Measurements from ENCODE around the gene TTLL8.

The TTLL8 gene

DNA sequence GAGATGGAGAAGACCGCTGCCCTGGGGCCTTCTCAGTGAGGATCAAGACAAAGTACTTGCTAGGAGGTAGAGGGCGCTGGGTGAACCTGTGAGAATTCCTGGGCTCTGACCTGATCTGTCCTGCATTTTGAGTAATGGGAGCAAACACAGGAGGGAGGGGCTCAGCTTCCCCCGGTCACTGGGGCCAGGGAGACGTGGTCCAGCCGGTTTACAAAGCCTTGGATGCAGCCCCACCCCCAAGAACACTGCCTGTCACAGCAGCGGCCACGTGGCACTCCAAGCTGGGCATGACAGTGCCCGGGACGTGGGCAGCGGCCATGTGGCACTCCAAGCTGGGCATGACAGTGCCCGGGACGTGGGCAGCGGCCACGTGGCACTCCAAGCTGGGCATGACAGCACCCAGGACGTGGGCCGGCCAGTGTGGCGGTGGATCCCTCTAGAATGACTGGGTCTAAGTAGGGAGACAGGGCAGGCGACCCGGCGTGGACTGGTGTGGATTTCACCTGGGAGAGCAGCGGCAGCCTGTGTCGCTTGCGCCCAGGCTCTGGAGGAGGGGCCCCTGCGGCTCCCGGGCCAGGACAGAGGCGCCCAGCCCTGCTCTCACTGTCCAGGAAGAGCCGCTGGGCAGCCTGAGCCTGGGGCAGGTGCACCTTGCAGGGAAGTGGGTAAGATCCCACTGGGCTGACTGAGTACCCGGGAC is 2.5 kb upstream of the TTLL8 start:
- DNase-seq = no peak

- DNase-seq = no peak
Observed at GRCh38 chr22:50059881-50060262, 1.8 kb upstream of the TTLL8 start.

GRCh38 chr22:50058906-50059880 is 1.1 kb upstream of the TTLL8 start:
- DNase-seq = no peak

GRCh38 chr22:50057278-50058060 is 629 bp downstream of the TTLL8 start:
- no peak for DNase-seq

- DNase-seq = no peak
Observed at GRCh38 chr22:50056214-50056972, 1.7 kb downstream of the TTLL8 start.

- DNase-seq = no peak
Observed at GRCh38 chr22:50053861-50054260, 4.2 kb downstream of the TTLL8 start.

DNA sequence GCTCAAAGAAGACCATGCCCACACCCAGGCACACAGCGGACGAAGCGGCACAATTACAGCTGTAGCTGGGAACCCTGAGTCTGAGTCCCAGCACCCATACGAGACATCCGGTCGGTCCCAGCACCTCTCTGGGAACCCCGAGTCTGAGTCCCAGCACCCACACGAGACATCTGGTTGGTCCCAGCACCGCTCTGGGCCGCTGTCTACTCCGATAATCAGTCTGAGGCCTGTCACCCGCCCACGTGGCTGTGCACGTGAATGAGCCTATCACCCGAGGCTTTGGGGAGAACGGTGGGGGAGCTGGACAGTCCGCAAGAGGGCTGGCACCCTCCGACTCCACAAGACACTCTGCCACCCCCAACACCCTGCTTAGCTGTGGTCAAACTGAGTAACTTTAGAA is 6.2 kb downstream of the TTLL8 start:
- no peak for DNase-seq

DNA sequence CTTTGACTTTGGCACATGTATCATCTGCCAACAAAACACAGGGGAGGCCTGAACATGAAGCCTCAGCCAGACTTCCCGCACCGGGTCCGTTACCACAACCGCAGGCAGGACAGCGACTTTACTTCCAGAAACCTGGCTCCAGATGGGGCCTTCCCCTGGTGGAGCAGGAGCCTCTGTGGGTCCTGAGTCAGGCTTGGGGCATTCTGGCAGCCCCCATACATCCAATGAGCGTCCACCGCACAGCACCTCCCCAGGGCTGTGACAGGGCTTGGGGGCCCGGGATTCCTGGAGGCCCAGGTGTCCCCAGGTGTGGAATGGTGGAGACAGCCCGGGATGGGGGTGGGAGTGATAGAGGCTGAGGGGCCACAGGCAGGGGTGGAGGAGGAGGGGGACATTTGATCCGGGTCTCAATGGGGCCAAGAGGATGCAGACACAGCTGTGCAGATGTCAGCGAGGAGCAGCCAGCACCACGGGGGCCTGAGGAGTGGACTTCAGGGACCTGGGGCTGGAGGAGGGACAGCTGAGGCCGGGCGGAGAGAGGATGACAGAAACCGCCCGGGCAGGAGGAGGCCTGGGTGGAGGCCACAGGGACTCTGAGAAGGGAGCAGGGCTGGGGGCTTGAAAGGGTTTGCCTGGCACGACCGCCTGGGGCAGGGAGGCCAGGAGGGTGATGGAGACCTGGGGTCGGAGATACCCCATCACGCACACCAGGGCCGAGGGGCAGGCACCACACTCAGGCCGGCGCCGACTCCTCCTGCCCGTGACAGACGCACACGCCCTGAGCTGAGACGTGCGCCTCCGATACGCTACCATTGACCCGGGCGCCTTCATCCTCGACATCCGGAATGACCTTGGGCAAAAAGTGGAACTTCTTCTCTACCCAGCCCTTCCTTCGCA is 8.6 kb downstream of the TTLL8 start:
- DNase-seq = no peak

- DNase-seq = no peak
Observed at GRCh38 chr22:50048836-50049235, 9.3 kb downstream of the TTLL8 start.

GRCh38 chr22:50048061-50048765 is 9.9 kb downstream of the TTLL8 start:
- no peak for DNase-seq

DNA sequence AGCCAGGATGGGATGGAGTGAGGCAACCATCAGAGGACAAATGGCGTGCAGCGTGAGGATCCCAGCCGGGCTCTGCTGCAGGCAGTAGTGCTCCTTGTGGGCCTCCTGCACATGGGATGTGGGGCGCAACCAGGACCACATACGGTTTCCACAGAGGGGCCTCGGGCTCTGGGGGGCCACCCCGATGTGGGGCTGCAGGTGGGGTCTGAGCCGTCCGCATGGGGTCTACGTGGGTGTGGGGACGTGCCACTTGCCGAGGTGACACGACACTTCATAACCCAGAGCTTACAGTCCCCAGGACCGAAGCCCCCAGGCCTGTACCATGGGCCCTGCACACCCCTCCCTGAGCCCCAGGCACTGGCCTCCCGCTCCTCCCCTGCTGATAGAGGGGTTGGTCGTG is 10.8 kb downstream of the TTLL8 start:
- no peak for DNase-seq

GRCh38 chr22:50046481-50047245 is 11.4 kb downstream of the TTLL8 start:
- no peak for DNase-seq

DNA sequence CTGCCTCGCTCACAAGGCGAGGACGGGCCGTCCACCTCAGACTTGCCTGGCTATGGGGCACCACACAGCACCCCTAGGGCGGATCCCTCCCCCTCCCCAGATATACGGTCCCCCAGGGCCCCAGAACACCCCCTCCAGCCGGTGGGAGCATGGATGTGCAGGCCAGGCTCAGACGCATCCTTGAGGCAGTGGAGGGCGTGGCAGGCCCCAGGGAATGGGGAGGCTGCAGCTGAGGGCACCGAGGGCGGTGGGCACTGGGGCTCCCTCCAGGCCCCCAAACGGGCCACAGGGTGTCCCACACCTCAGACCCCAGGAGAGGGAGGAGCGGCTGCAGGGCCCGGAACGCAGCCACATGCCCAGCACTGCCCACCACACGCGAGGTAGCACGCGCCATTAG is 12.1 kb downstream of the TTLL8 start:
- no peak for DNase-seq

GRCh38 chr22:50045211-50046018 is 12.7 kb downstream of the TTLL8 start:
- no peak for DNase-seq

DNA sequence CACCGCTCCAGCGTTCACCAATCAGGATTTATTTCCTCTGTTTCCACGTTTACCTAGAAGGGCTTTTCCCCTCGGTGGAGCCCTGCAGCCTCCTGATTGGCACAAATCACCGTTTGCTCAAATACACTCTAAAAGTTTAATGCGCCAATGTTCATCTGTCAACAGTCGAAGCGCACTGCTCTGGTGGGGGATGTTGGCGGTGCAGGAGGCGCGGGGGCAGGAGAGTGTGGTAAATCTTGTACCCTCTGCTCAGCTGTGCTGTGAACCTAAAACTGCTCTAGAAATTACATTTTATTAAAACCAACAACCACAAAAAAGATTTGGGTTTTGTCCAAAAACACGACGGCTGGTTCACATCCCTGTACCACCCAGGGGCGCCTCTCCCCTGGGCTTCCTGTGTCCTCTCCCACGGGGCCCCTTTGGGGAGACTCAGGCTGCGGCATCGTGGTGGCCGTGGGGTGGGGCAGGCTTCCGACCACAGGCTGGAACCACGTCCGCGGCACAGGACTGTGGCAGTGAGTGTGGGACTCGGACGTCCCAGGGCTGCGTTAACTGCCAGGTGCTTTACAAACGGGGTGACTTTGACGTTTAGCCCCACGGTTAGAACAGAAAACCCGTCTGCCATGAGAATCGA is 13.5 kb downstream of the TTLL8 start:
- no peak for DNase-seq

DNA sequence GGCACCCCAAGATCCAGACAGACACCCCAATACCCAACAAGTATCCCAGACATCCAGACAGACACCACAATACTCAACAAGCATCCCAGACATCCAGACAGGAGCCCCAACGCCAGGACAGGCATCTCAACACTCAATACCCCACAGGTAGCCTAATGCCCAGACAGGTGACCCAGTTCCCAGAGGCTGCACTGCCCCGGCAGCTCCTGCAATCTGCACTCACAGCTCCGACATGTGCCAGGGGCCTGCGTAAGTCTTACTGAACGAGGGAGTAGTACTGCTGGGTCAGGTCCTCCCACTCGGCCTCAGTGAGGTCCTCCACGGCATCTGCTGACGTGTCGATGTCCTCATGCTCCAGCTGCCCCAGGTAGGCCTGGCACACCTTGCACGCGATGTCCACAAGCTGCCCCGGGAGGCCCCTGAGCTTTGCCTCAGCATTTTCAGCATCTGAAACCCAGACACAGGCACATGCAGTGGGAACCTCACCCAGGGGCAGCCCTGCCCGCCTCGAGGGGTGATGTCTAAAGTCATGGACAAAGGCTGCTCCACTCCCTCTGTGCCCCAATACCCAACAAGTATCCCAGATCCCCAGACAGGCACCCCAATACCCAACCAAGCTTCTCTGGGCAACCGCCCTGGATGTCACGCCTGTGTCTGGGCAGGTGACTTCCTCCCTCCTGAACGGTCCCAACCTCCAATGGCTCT is 16.6 kb downstream of the TTLL8 start:
- no peak for DNase-seq

DNA sequence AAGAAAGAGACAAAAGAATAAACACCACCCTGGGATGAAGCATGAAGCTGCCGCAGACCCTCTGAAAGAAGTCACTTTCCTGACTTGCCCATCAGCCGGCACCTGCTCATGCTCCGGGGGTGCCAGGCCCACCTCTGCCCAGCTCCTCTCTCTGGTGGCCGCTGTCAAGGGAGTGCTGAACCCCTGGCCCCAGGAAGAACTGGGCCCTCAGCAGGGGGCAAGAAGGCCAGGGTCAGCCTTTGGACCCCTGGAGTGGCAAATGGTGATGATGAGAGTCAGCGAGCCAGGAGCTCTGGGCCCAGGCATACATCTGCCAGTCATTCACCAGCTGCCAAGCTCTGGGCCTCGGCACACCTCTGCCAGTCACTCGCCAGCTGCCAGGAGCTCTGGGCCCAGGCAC is 17.4 kb downstream of the TTLL8 start:
- DNase-seq = no peak
